DMS114 treated with DMSO at 0.1 percent for 48 hours (cell line): ENCODE results near the gene GSG1L2.
"Not testable (repeated sequence)": the region's sequence is repeated elsewhere in the genome, so short reads cannot be mapped to it uniquely, and the experiment has no call there.

Source experiments
- DNase-seq: peaks from one replicate; lab custom pipeline; 2025; ENCODE audit not compliant: unreplicated experiment; lab: John Stamatoyannopoulos, UW

The GSG1L2 gene

DNA sequence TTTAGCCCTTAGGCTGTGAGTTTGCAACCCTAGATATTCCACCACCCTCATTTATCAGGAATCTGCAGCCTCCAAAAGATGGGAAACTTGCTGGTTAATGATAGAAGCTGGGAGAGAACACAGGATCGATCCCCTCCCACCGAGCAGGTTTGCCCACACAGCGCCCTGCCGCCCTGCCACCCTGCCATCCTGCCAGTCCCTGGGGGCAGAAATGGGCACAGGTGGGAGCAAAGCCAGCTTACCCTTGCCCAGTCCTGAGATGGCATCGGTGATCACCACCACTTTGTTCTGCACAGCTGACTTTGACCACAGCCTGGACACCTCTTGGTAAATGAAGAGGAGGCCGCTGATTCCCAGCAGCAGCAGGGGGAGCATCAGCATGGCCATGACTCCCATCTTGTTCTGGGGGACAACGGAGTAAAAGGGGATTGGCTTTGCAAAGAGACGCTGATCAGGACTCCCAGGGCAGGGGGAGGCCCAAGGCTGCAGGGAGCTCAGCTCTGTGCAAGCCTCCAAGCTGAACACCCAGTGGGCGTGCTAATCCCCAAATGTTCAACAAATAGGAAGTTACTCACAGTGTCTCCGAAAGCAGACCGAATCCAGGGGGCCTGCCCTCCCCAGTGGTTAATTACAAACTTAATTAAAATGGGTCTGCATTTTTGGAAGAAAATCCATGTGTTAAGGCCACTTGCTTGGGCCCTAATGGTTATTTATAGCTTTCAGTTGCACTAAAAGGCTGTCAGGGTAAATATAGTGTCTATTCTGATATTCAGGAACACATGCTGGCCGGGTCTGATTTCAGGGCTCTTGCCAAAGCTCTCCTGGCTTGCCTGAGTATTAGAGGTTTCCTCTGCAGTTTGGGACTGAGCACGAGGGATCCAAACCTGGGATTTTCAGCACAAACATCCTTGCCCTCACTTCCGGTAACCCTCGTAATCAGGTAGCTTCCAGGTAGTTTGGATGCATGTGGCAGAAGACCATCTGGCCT lies 30.7 kb downstream of the GSG1L2 start, which contains the start of gene DHRS7C:
DHRS7C (minus strand) TSS at position 704 of the 988 bp plus-strand sequence; CDS start at position 396, 308 bp downstream.
- no peak for DNase-seq

GRCh38 chr17:9790316-9790715 lies 31.6 kb downstream of the GSG1L2 start:
- no peak for DNase-seq

GRCh38 chr17:9788601-9789000 lies 33.3 kb downstream of the GSG1L2 start:
- no peak for DNase-seq

GRCh38 chr17:9784544-9784943 lies 37.3 kb downstream of the GSG1L2 start:
- no peak for DNase-seq

GRCh38 chr17:9783465-9783864 lies 38.4 kb downstream of the GSG1L2 start:
- DNase-seq: not testable (repeated sequence)

- DNase-seq: no peak
Measured at GRCh38 chr17:9783050-9783449, 38.8 kb downstream of the GSG1L2 start.

DNA sequence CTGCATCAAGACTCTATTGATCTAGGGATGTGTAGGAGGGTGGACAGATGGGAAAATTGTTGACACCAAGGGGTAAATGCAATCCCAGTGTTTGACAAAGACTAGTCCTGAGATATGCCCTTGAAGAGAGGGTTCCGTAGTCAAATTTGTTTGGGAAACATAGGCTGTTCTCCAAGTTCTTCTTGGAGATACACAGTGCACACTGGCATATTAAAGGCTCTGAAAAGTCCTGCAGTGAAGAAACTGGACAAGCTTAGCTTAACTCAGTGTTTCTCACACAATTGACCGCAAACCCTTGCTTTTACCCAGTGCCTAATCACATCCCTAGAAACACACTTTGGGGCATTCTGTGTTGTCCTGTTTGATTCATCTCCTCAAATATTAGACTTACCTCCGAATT lies 41.3 kb downstream of the GSG1L2 start:
- DNase-seq: no peak

GRCh38 chr17:9776911-9777310 lies 45.0 kb downstream of the GSG1L2 start:
- DNase-seq: no peak

GRCh38 chr17:9772658-9773057 lies 49.2 kb downstream of the GSG1L2 start:
- DNase-seq: no peak

DNA sequence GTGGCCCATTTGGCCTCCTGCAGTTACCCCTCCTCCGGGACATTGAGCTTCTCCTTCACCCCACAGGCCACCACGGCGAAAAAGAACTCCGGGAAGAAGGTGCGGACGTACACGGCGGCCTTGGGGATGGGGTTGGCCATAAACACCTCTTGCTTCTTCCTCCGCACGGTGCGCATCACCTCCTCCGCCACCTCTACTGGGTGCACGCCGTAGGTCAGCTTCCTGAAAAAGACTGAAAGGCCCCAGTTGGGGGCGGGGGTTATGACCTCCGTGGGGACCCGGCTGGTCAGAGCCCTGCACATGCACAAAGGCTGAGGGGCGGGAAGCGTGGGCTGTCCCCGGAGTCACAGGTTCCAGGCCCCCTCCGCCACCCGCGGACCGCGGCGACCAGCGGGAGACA lies 50.4 kb downstream of the GSG1L2 start:
- DNase-seq: no peak

- no peak for DNase-seq
Measured at GRCh38 chr17:9769036-9769695, 52.7 kb downstream of the GSG1L2 start.

DNA sequence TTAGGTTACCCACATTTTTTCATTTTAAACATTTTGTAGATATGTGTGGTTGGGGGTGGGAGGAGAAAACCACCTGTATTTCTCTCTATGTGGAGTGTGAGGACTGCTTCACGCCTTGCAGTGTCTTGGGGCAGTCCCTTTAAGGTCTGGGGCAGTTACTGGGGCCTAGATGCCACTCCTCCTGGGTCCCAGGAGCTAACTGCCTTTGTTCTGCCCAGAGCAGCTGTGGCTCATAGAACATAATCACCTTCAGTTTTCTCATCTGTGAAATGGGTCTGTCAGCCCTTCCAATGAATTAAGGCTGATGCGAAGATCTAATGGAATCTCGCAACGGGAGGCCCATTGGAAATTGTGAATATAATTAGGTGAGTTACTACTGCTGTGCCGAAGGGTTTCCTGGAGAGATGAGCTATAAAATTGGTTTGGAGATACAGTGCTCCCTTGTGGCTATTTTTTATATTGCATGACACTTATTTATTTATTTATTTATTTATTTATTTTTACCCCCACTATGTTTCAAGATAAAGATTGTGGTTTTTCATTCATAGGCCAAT lies 53.4 kb downstream of the GSG1L2 start:
- DNase-seq: peak; percentile 13

GRCh38 chr17:9767432-9767991 lies 54.4 kb downstream of the GSG1L2 start:
- DNase-seq: no peak

DNA sequence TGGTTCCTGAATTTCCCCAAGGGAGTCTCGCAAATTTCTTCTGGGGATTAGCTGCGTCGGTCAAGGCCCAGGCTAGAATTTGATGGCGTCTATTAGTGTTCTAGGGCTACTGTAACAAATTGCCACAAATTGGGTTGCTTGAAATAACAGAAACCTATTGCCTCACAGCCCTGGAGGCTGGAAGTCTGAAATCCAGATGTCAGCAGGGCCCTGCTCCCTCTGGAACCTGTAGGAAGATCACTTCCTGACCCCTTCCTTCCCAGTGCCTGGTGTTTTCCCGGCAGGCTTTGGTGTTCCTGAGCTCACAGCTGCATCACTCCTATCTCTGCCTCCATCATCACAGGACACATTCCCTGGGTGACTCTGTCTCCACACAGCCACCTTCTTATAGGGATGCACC lies 54.9 kb downstream of the GSG1L2 start:
- no peak for DNase-seq

DNA sequence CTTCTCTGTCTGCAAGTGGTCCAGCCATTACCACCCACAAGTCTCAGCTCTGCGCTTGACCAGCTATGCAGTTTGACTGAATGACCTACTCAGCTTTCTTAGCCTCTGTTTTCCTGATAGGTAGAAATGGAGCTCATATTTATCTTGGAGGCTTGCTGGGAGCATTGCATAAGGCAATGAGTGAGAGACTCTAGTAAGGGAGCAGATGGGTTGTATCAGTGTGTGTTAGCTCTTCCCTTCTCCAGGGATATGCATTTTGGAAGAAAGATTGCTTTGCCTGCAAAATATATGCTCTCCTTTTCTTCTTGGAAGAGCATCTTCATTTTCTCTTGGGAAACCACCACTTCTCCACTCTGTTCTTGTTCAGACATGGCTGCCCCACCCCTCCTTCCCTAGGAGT lies 56.6 kb downstream of the GSG1L2 start:
- no peak for DNase-seq

DNA sequence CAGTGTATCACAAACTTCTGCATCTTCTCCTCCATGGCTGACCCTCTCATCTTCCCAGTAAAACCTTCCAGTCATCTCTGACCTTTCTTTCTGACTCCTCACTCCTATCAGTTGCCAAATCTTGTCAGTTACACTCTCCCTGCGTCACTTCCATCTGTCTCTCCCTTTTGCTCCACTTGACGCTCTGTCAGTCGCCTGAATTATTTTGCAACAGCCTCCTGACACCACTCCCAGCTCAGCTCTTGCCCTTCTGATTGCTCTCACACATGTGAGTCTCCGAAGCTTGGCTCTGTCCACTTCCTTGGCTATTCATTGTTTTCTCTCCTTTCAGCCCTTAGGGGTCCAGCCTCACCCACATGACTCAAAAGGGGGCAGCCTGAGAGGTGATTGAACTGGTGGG lies 58.2 kb downstream of the GSG1L2 start:
- DNase-seq: no peak

DNA sequence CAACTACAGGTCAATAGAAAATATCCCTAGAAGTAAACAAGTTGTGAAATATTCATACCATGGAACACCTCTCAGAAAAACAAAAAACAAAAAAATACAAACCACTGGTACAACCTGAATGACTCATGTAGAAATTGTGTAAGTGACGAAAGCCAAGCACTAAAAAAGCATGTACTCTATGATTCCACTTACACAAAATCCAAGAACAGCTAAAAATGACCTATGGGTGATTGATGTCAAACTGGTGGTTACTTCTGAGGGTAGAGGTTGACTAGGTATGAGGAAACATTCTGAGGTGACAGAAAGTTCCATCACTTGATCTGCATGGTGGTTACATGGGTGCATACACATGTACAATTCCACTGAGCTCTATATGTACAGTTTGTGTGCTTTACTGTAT lies 61.6 kb downstream of the GSG1L2 start:
- no peak for DNase-seq

- DNase-seq: no peak
Measured at GRCh38 chr17:9755083-9755482, 66.8 kb downstream of the GSG1L2 start.
